HFF-Myc (cell line): ENCODE results near the gene TPX2.

Experiments
- DNase-seq: peaks from one replicate; pipeline ENCODE4 v3.0.0-alpha.2; 2011; ENCODE audit warnings: low read depth; ENCODE audit errors: extremely low read depth
- H3K4me3 ChIP-seq: replicated peaks from 2 replicates; pipeline ENCODE4 v1.5.1; 2011; ENCODE audit warnings: low read depth, mild to moderate bottlenecking, control low read depth, low read length
- CTCF ChIP-seq: IDR thresholded peaks from 2 replicates; pipeline ENCODE4 v1.5.1; 2012; ENCODE audit warnings: mild to moderate bottlenecking, low read depth, low read length, control low read depth; ENCODE audit errors: missing control alignments

TPX2 gene

GRCh38 chr20:31780839-31781238 lies 41.7 kb downstream of the TPX2 start:
- DNase-seq = no peak
- TF ChIP-seq CTCF = no peak
- no peak overlapping the region for H3K4me3 ChIP-seq

DNA sequence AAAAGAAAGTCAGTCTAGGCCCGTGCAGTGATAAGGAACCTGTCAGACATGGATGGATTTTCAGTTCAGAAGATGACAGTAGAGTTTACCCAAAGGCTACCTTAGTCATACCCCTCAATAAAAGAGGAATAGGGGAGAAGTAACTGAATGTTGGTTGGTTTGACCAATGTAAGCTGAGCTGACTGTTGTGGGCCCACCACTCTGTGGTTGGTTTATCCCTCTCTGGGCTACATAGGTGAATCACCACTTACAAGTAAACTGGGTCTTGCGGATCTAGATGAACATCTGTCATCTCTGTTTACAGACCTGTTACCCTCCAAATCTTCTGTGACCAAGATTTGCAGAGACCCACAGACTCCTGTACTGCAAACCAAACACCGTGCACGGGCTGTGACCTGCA lies 42.9 kb downstream of the TPX2 start:
- no peak for DNase-seq
- no peak for TF ChIP-seq CTCF
- H3K4me3 ChIP-seq = no peak overlapping the region

DNA sequence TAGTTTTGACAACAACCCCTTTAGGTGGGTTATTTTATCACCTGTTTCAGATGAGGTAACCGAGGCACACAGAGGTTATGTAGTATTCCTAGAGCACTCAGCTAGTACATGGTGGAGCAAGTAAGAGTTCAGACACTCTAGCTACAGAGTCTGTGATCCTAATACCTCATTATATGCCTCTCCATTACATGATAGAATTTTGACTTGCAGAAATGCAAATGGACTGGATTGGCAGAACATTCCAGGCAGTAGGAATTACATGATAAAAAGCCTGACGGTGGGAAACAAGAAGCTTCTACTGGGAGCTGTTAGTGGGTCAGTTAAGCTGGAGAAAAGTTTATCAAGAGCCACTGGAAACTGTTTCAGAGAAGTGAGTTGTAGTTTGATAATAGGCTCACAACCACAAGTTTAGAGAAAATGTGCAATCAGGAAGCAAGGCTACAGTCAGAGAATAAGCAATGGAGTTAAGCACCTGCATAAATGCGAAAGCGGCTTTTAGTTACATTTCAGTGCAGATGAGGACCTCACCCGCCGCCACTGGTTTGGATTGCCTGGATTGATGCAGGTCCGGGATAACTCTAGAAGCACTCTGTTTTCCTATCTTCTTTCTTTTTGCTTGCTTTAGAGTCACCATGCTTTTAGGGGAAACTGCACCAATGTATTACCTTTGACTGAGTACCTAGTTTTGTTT lies 45.4 kb downstream of the TPX2 start:
- no peak overlapping the region for H3K4me3 ChIP-seq
- DNase-seq = no peak
- no peak for TF ChIP-seq CTCF

- no peak overlapping the region for H3K4me3 ChIP-seq
- DNase-seq = no peak
- no peak for TF ChIP-seq CTCF
Measured at GRCh38 chr20:31785089-31785488, 46.0 kb downstream of the TPX2 start.

DNA sequence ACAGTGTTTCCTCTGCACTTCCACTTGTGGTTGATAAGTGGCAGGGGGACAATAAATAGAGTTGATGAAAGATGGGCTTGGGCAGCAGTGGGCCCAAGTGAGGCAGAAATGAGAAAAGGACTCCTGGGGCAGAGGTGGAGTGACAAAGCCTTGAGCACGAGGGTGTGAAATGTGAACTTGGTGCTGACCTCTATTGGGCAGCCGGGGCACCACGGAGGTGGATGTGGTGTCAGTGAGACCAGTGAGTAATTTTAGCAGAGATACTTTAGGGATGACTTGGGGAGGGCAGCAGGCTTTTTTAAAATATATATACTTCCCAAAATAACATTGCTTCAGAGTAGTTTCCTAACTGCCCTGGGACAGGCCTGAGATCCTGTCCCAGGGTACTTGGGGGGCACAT lies 49.5 kb downstream of the TPX2 start:
- no peak overlapping the region for H3K4me3 ChIP-seq
- no peak for TF ChIP-seq CTCF
- DNase-seq = no peak

DNA sequence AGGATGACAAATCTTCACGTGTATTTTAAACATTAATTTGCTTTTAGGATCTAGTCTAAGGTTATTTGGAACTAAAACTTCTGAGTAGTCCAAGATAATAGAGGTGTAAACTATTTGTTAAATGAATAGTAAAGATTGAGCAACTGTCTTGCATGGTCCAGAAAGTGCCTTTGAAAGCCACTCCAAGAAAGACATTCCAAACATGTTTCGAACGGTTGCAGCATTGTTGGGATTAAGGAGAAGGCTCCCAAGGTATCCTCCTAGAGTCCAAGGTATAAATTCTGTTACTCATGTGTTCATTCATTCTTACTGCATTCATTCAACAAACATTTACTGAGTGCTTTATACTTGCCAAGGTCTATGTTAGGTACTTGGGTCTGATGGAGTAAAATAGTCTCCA lies 51.3 kb downstream of the TPX2 start:
- no peak for TF ChIP-seq CTCF
- DNase-seq = no peak
- H3K4me3 ChIP-seq = no peak overlapping the region

DNA sequence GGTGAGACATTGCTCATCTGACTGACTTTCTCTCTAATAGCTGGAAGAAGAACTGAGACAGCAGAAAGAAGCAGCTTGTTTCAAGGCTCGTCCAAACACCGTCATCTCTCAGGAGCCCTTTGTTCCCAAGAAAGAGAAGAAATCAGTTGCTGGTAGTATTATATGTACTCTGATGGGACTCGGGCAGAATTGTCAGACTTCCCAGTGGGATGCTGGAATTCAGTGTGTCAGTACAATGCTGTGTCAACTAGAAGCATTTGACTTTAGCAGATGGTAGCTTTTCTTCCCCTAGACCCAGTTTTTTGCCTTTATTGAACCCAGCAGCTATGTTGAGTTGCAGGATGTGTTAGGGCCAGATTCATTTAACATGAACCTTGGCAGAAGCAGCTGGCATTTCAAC lies 58.3 kb downstream of the TPX2 start:
- H3K4me3 ChIP-seq = no peak overlapping the region
- TF ChIP-seq CTCF = no peak
- no peak for DNase-seq
